Heart left ventricle (tissue), 16 donors: Measurements from ENCODE around the gene ICA1L. TPM values are rescaled to one million over a fixed set of nuclear protein-coding genes. Genes with fewer than 3 reads are reported as not detected.

Source experiments
- ATAC-seq, 4 donors: fragments of 200-7000 bp; cut with Tn5 transposase; one replicate each; pipeline ENCODE4 v1.9.1; 2020 to 2022; ENCODE audit warnings: moderate library complexity in 4 of 4, mild to moderate bottlenecking in 3 of 4, moderate number of reproducible peaks in 1 of 4
- DNase-seq, 5 donors: peaks; one replicate each; pipeline ENCODE4 v3.0.0-alpha.2; 2020
- H3K27ac ChIP-seq, 12 donors: fragments of 200-600 bp; sonication (generic) in 4 of 12; one replicate each; pipeline versions ENCODE4 v1.5.0 to v1.8.0; 2016 to 2022; ENCODE audit warnings: mild to moderate bottlenecking in 2 of 12
- H3K27me3 ChIP-seq, 9 donors: fragments of 200-600 bp; sonication (generic) in 2 of 9; one replicate each; pipeline versions ENCODE4 v1.5.1 to v1.8.0; 2016 to 2022; ENCODE audit warnings: mild to moderate bottlenecking in 3 of 9
- H3K36me3 ChIP-seq, 9 donors: fragments of 200-600 bp; sonication (generic) in 2 of 9; one replicate each; pipeline versions ENCODE4 v1.5.0 to v1.8.0; 2018 to 2022; ENCODE audit warnings: mild to moderate bottlenecking in 2 of 9
- H3K4me1 ChIP-seq, 12 donors: fragments of 200-600 bp; sonication (generic) in 4 of 12; one replicate each; pipeline versions ENCODE4 v1.5.0 to v1.8.0; 2016 to 2022; ENCODE audit warnings: mild to moderate bottlenecking in 3 of 12
- H3K4me3 ChIP-seq, 12 donors: fragments of 200-600 bp; sonication (generic) in 4 of 12; one replicate each; pipeline versions ENCODE4 v1.5.0 to v1.8.0; 2017 to 2022; ENCODE audit warnings: mild to moderate bottlenecking in 9 of 12, moderate library complexity in 4 of 12
- H3K9me3 ChIP-seq, 12 donors: fragments of 200-600 bp; sonication (generic) in 4 of 12; one replicate each; pipeline versions ENCODE4 v1.5.0 to v1.8.0; 2016 to 2022; ENCODE audit warnings: mild to moderate bottlenecking in 1 of 12
- CTCF ChIP-seq, 12 donors: fragments of 200-600 bp; sonication (generic) in 4 of 12; IDR thresholded peaks; one replicate each; pipeline versions ENCODE4 v1.5.0 to v1.8.0; 2018 to 2022; ENCODE audit warnings: antibody characterized with exemption in 12 of 12, mild to moderate bottlenecking in 5 of 12
- POLR2A ChIP-seq, 2 donors: fragments of 450-650 bp; IDR thresholded peaks; one replicate each; pipeline ENCODE4 v1.6.1; 2017; ENCODE audit warnings: antibody characterized with exemption in 2 of 2, mild to moderate bottlenecking in 2 of 2, moderate library complexity in 2 of 2
- WGBS, 4 donors: extraction: QIAGEN DNeasy Blood & Tissue Kit in 2 of 4; methylation state at CpG; one replicate each; pipeline versions ENCODE4 v1.1.5 to v1.1.7; 2013 to 2018; 5-methylcytosine and 5-hydroxymethylcytosine counted together
- intact Hi-C, 10 donors: fragments of 100-400 bp; cut with DNase I; formaldehyde crosslinking; loops; one replicate each; pipeline versions ENCODE4 v1.11.1 to v1.14.2; 2022
- polyA plus RNA-seq, 2 donors: library from polyadenylated mRNA; stranded (reverse); fragments of 200-250 nt; gene quantifications; one replicate each; pipeline ENCODE4 v1.2.3, GENCODE V29; 2013
- total RNA-seq, 9 donors: library from RNA; depleted of rRNA in 2 of 9; stranded (reverse); fragments of >200 nt in 2 of 9; fragmentation: NEBNext Ultra II Directional in 3 of 9; extraction: Animal tissue kit (Norgen Biotek cat#: 25700) in 3 of 9; gene quantifications; one replicate each; pipeline versions ENCODE4 v1.1.0 to v1.2.4, GENCODE V29; 2016 to 2023
- donor health status: ischemic (EF 13 %, LVEDD 7.1; RV severe dilation, severe dysfunction).
- donor health status: healthy with polysubstance abuse.
- donor health status: DM: no; HTN: yes; CAD: no.
- donor health status: DM: no; HTN: no; CAD: no.
- donor health status: ischemic (EF 25% LVEDD 6.9; RV normal size, moderate dysfunction).
- donor health status: ischemic (EF 25% LVEDD 5.7; RV mildly dilated, moderate dysfunction).
- donor health status: healthy.
- donor health status: DM: yes; HTN: yes; CAD: no.
- donor health status: ischemic (EF 35%, LVEDD 5.7; RV mildly dilated, moderate dysfunction).
- donor health status: nonischemic (EF 11% LVEDD 7.7; RV severe dilation, severe dysfunction).
- donor health status: DM: yes; HTN: yes; CAD: no.
- donor health status: PGD.
- donor health status: ischemic (EF 29% LVEDD 5.4; RV normal size, mild dysfunction).
- donor health status: nonischemic (EF 23%, LVEDD 6.1; RV moderate dilation, normal function).

Gene ICA1L
- total and polyA plus RNA-seq, 11 donors: 1.5 to 9.2 (median 6.0) TPM

- no peak for ATAC-seq
- Histone ChIP-seq H3K27me3 (no peaks in the 10 kb centered on the region), H3K4me1 (no peaks in the 10 kb centered on the region), H3K4me3 (no peak overlapping the region), H3K27ac (no peak overlapping the region), H3K9me3 (no peaks in the 10 kb centered on the region), H3K36me3 (no peaks in the 10 kb centered on the region)
- 91 to 100% (median 93%) methylated on average over 1 of the region's 1 CpG for WGBS, 4 donors
- no peak for DNase-seq
- TF ChIP-seq POLR2A (IDR thresholded peaks at IDR 0.05) (no peak), CTCF (IDR thresholded peaks at IDR 0.05) (no peak)
- intact Hi-C loops: no loop called here
Observed at GRCh38 chr2:202824901-202825300, 46.7 kb downstream of the ICA1L start.

GRCh38 chr2:202822411-202822810 is 49.2 kb downstream of the ICA1L start:
- no peak overlapping the region for H3K27ac ChIP-seq
- WGBS, 4 donors: 96 to 98% (median 98%) methylated on average over 2 of the region's 2 CpGs
- H3K27me3 ChIP-seq: no peaks in the 10 kb centered on the region
- TF ChIP-seq POLR2A (IDR thresholded peaks at IDR 0.05): no peak
- TF ChIP-seq CTCF (IDR thresholded peaks at IDR 0.05): no peak
- H3K4me3 ChIP-seq: no peak overlapping the region
- H3K36me3 ChIP-seq: peaks cover 0 to 9% (median 0%) of the 10 kb centered on the region in 9 donors
- ATAC-seq (no peak), DNase-seq (no peak)
- intact Hi-C loops: no loop called here
- no peaks in the 10 kb centered on the region for H3K4me1 ChIP-seq
- H3K9me3 ChIP-seq: no peaks in the 10 kb centered on the region

- TF ChIP-seq POLR2A (IDR thresholded peaks at IDR 0.05): no peak
- TF ChIP-seq CTCF (IDR thresholded peaks at IDR 0.05): no peak
- 81 to 84% (median 82%) methylated on average over 7 of the region's 7 CpGs for WGBS, 4 donors
- Histone ChIP-seq H3K27ac (no peak overlapping the region), H3K4me3 (no peak overlapping the region), H3K27me3 (no peaks in the 10 kb centered on the region), H3K4me1 (peaks cover 0 to 5% (median 2%) of the 10 kb centered on the region in 12 donors), H3K9me3 (no peaks in the 10 kb centered on the region), H3K36me3 (peaks cover 0 to 9% (median 0%) of the 10 kb centered on the region in 9 donors)
- intact Hi-C loops: no loop called here
- ATAC-seq: no peak
- no peak for DNase-seq
Observed at GRCh38 chr2:202821206-202822160, 50.1 kb downstream of the ICA1L start.

- ATAC-seq (no peak), DNase-seq (no peak)
- no peak overlapping the region for H3K27ac ChIP-seq
- no peak for TF ChIP-seq POLR2A (IDR thresholded peaks at IDR 0.05)
- TF ChIP-seq CTCF (IDR thresholded peaks at IDR 0.05): no peak
- intact Hi-C loops: no loop called here
- peaks cover 0 to 9% (median 0%) of the 10 kb centered on the region in 9 donors for H3K36me3 ChIP-seq
- H3K4me1 ChIP-seq: peaks cover 0 to 19% (median 10%) of the 10 kb centered on the region in 12 donors
- H3K27me3 ChIP-seq: no peaks in the 10 kb centered on the region
- 68 to 77% (median 75%) methylated on average over 3 of the region's 3 CpGs for WGBS, 4 donors
- no peak overlapping the region for H3K4me3 ChIP-seq
- H3K9me3 ChIP-seq: no peaks in the 10 kb centered on the region
Observed at GRCh38 chr2:202818321-202818720, 53.2 kb downstream of the ICA1L start.
